ENCODE data around the gene PHF21A.

The PHF21A gene

DNA sequence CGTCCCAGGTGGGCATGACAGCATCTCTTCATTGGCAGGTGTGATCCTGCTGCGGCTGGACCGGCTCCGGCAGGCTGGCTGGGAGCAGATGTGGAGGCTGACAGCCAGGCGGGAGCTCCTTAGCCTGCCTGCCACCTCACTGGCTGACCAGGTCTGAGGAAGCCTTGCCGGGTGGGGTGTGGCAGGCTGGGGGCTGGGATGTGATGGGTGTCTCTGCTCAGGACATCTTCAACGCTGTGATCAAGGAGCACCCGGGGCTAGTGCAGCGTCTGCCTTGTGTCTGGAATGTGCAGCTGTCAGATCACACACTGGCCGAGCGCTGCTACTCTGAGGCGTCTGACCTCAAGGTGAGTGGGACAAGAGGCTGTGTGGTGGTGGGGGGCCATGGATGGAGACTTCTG lies 195.3 kb downstream of the PHF21A start:
- no peak overlapping the region for H2AFZ ChIP-seq (ENCODE audit: low read depth, low read length)
- no peak overlapping the region for H3K4me2 ChIP-seq (ENCODE audit: low read length)
- no peaks in the 10 kb centered on the region for H3K27me3 ChIP-seq (ENCODE audit: low read depth, low read length)
- H3K9ac ChIP-seq (ENCODE audit: low read length): no peak overlapping the region
- no peak overlapping the region for H3K27ac ChIP-seq (ENCODE audit: low read length)
- no peaks in the 10 kb centered on the region for H3K9me3 ChIP-seq (ENCODE audit: insufficient read depth, low read length)
- peaks cover 9% of the 10 kb centered on the region for H3K79me2 ChIP-seq (ENCODE audit: low read length)
- H3K4me3 ChIP-seq (ENCODE audit: low read length): no peak overlapping the region
- TF ChIP-seq, protein P1, sequence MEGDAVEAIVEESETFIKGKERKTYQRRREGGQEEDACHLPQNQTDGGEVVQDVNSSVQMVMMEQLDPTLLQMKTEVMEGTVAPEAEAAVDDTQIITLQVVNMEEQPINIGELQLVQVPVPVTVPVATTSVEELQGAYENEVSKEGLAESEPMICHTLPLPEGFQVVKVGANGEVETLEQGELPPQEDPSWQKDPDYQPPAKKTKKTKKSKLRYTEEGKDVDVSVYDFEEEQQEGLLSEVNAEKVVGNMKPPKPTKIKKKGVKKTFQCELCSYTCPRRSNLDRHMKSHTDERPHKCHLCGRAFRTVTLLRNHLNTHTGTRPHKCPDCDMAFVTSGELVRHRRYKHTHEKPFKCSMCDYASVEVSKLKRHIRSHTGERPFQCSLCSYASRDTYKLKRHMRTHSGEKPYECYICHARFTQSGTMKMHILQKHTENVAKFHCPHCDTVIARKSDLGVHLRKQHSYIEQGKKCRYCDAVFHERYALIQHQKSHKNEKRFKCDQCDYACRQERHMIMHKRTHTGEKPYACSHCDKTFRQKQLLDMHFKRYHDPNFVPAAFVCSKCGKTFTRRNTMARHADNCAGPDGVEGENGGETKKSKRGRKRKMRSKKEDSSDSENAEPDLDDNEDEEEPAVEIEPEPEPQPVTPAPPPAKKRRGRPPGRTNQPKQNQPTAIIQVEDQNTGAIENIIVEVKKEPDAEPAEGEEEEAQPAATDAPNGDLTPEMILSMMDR (IDR thresholded peaks at IDR 0.05; ENCODE audit: low read depth, low read length): no peak
- no peak for TF ChIP-seq EZH2phosphoT487 (IDR thresholded peaks at IDR 0.05; ENCODE audit: low read depth)
- peaks cover 21% of the 10 kb centered on the region for H3K4me1 ChIP-seq (ENCODE audit: low read length)
- peaks cover 2% of the 10 kb centered on the region; the same call in 1 of the 2 replicates for H4K20me1 ChIP-seq (ENCODE audit: insufficient read depth, low read length)
- H3K36me3 ChIP-seq (replicated peaks; ENCODE audit: low read depth, low read length): no peaks in the 10 kb centered on the region

DNA sequence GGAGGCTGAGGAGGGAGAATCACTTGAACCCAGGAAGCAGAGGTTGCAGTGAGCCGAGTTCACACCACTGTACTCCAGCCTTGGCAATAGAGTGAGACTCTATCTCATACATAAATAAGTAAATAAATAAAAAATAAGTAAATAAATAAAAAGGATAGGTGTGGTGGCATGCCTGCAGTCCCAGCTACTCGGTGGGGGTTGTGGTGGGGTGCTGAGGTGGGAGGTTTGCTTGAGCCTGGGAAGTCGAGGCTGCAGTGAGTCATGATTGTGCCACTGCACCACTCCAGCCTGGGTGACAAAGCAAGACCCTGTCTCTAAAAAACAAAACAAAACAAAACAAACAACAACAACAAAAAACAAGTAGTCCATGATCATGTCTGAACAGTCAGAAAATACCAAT lies 195.7 kb downstream of the PHF21A start:
- TF ChIP-seq, protein P1 (IDR thresholded peaks at IDR 0.05; ENCODE audit: low read depth, low read length): no peak
- no peak for TF ChIP-seq EZH2phosphoT487 (IDR thresholded peaks at IDR 0.05; ENCODE audit: low read depth)
- Histone ChIP-seq H3K27me3 (ENCODE audit: low read depth, low read length) (no peaks in the 10 kb centered on the region), H3K27ac (ENCODE audit: low read length) (no peak overlapping the region), H3K9ac (ENCODE audit: low read length) (no peak overlapping the region), H2AFZ (ENCODE audit: low read depth, low read length) (no peak overlapping the region), H3K4me3 (ENCODE audit: low read length) (no peak overlapping the region), H4K20me1 (ENCODE audit: insufficient read depth, low read length) (peaks cover 2% of the 10 kb centered on the region; the same call in 1 of the 2 replicates), H3K79me2 (ENCODE audit: low read length) (peaks cover 7% of the 10 kb centered on the region), H3K4me2 (ENCODE audit: low read length) (no peak overlapping the region), H3K9me3 (ENCODE audit: insufficient read depth, low read length) (no peaks in the 10 kb centered on the region), H3K4me1 (ENCODE audit: low read length) (peaks cover 16% of the 10 kb centered on the region), H3K36me3 (replicated peaks; ENCODE audit: low read depth, low read length) (no peaks in the 10 kb centered on the region)

DNA sequence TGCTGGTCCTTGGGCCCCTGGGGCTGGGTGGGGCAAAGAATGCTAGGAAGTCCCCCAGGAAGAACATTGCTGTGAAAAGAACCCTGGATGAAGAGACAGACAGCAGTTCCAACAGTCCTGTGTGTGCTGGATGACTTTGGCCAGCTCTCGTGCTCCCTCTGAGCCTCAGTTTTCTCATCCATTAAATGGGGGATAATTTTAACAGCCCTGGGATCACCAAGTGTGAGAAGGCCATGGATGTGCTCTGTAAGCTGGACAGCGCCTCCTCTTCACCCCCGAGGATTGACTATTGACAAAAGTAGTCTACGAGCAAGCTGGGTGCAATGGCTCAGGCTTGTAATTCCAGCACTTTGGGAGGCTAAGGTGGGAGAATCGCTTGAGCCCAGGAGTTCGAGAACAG lies 196.3 kb downstream of the PHF21A start:
- H3K9me3 ChIP-seq (ENCODE audit: insufficient read depth, low read length): no peaks in the 10 kb centered on the region
- no peak overlapping the region for H3K9ac ChIP-seq (ENCODE audit: low read length)
- no peaks in the 10 kb centered on the region for H3K27me3 ChIP-seq (ENCODE audit: low read depth, low read length)
- no peaks in the 10 kb centered on the region for H3K36me3 ChIP-seq (replicated peaks; ENCODE audit: low read depth, low read length)
- no peak for TF ChIP-seq EZH2phosphoT487 (IDR thresholded peaks at IDR 0.05; ENCODE audit: low read depth)
- TF ChIP-seq, protein P1 (IDR thresholded peaks at IDR 0.05; ENCODE audit: low read depth, low read length): no peak
- no peak overlapping the region for H3K4me2 ChIP-seq (ENCODE audit: low read length)
- H2AFZ ChIP-seq (ENCODE audit: low read depth, low read length): no peak overlapping the region
- H4K20me1 ChIP-seq (ENCODE audit: insufficient read depth, low read length): peaks cover 2% of the 10 kb centered on the region; the same call in 1 of the 2 replicates
- no peak overlapping the region for H3K4me3 ChIP-seq (ENCODE audit: low read length)
- H3K4me1 ChIP-seq (ENCODE audit: low read length): peaks cover 10% of the 10 kb centered on the region
- no peak overlapping the region for H3K27ac ChIP-seq (ENCODE audit: low read length)
- peaks cover 7% of the 10 kb centered on the region for H3K79me2 ChIP-seq (ENCODE audit: low read length)

DNA sequence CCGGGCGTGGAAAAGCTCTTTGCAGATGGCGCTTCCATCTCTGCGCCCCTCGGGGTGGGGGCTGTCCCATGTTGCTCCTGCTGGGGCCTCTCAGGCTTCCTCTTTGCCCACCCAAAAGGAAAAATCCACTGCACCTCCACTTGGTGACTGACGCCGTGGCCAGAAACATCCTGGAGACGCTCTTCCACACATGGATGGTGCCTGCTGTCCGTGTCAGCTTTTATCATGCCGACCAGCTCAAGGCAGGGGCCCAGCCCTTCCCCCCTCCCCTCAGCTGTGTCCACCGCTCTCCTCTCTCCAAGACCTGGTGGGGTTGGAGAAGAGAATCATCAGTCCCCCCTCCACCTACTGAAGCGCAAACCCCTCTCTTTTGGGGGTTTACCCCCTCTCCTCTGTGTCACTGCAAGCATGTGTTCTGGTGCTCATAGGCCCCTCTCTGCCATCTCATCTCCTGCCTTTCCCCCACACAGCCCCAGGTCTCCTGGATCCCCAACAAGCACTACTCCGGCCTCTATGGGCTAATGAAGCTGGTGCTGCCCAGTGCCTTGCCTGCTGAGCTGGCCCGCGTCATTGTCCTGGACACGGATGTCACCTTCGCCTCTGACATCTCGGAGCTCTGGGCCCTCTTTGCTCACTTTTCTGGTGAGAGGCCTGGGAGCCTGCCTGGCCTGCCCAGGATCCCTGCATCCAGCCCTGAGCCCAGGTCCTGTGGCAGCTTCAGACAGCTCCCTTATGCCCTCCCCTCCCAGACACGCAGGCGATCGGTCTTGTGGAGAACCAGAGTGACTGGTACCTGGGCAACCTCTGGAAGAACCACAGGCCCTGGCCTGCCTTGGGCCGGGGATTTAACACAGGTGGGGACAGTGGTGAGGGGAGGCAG lies 197.0 kb downstream of the PHF21A start:
- H3K36me3 ChIP-seq (replicated peaks; ENCODE audit: low read depth, low read length): no peaks in the 10 kb centered on the region
- no peak overlapping the region for H2AFZ ChIP-seq (ENCODE audit: low read depth, low read length)
- H3K27me3 ChIP-seq (ENCODE audit: low read depth, low read length): no peaks in the 10 kb centered on the region
- H3K4me3 ChIP-seq (ENCODE audit: low read length): no peak overlapping the region
- H3K4me1 ChIP-seq (ENCODE audit: low read length): peaks cover 4% of the 10 kb centered on the region
- TF ChIP-seq, protein P1 (IDR thresholded peaks at IDR 0.05; ENCODE audit: low read depth, low read length): no peak
- TF ChIP-seq EZH2phosphoT487 (IDR thresholded peaks at IDR 0.05; ENCODE audit: low read depth): no peak
- H4K20me1 ChIP-seq (ENCODE audit: insufficient read depth, low read length): no peaks in the 10 kb centered on the region
- no peak overlapping the region for H3K9ac ChIP-seq (ENCODE audit: low read length)
- peaks cover 1% of the 10 kb centered on the region for H3K79me2 ChIP-seq (ENCODE audit: low read length)
- no peak overlapping the region for H3K4me2 ChIP-seq (ENCODE audit: low read length)
- no peaks in the 10 kb centered on the region for H3K9me3 ChIP-seq (ENCODE audit: insufficient read depth, low read length)
- no peak overlapping the region for H3K27ac ChIP-seq (ENCODE audit: low read length)

Data from OCI-LY3 (cell line).